Measurements from ENCODE around the gene MROH2A.

MROH2A gene

DNA sequence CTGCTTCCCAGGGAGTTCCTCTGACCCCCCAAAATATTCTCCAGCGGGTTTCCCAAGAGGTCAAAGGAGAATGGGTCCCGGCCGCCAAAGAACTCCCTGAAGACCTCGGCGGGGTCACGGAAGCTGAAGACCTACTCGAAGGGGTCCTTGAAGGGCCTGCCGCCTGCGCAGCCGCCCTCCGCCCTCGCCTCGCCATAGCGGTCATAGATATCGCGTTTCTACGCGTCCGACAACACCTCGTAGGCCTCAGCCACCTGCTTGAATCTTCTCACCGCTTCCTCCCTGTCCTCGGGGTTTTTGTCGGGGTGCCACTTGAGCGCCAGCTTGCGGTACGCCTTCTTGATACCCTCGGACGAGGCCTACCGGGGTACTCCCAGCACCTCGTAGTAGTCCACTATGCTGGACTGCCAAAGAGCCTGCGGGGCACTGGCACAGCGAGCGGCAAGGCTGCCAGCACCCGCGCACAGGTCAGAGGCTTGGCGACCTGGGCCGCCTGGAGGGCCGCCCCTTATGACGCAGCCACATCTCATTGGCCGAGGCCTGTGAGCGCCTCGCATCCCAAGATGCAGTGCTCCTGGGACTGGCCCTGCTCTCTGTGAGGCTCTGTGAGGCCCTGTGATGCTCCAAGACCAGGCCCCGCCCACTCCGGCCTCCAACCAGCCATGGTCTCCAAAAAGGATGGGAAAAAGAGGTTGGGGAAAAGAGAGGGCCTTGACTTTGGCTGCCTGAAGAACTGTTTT is 23.1 kb upstream of the MROH2A start:
- H3K36me3 ChIP-seq (ENCODE audit: insufficient read depth, low read length) = no peaks in the 10 kb centered on the region
- H3K9ac ChIP-seq (ENCODE audit: low read depth, low read length) = no peak overlapping the region
- no peaks in the 10 kb centered on the region for H3K4me1 ChIP-seq (ENCODE audit: insufficient read depth, low read length)
- H3K9me3 ChIP-seq (ENCODE audit: control insufficient read depth, insufficient read depth, low read length) = no peaks in the 10 kb centered on the region

DNA sequence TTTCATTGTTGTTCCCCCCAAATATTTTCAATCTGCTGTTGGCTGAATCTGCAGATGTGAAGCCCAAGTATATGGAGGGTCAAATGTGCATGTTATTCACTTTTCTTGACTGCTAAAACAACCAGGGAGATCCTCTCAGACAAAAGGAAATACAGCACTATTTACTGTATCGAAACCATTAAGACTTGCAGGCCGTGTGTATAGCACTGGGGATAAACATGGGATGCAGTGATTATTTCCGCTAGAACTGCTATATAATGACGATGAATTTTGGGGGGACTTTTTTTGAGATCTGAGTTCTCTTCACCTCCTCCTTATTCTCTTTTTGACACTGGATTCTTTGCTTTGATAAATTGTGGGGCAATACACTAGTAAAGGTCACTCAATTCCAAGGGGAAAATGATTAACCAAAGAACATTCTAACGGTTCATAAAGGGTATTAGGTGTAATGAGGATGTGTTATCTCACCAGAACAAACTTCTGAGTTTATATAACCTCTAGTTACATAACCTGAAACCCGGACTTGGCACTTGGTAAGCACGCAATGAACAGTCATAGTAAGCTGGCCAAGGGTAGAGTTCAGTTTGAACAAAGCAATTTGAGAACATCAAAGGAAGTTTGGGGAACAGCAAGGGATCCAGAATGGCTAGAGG is 21.6 kb upstream of the MROH2A start:
- no peak overlapping the region for H3K9ac ChIP-seq (ENCODE audit: low read depth, low read length)
- no peaks in the 10 kb centered on the region for H3K4me1 ChIP-seq (ENCODE audit: insufficient read depth, low read length)
- H3K9me3 ChIP-seq (ENCODE audit: control insufficient read depth, insufficient read depth, low read length) = no peaks in the 10 kb centered on the region
- no peaks in the 10 kb centered on the region for H3K36me3 ChIP-seq (ENCODE audit: insufficient read depth, low read length)

GRCh38 chr2:233758141-233758540 is 20.0 kb upstream of the MROH2A start:
- Histone ChIP-seq H3K9ac (ENCODE audit: low read depth, low read length) (no peak overlapping the region), H3K4me1 (ENCODE audit: insufficient read depth, low read length) (no peaks in the 10 kb centered on the region), H3K9me3 (ENCODE audit: control insufficient read depth, insufficient read depth, low read length) (no peaks in the 10 kb centered on the region), H3K36me3 (ENCODE audit: insufficient read depth, low read length) (no peaks in the 10 kb centered on the region)

DNA sequence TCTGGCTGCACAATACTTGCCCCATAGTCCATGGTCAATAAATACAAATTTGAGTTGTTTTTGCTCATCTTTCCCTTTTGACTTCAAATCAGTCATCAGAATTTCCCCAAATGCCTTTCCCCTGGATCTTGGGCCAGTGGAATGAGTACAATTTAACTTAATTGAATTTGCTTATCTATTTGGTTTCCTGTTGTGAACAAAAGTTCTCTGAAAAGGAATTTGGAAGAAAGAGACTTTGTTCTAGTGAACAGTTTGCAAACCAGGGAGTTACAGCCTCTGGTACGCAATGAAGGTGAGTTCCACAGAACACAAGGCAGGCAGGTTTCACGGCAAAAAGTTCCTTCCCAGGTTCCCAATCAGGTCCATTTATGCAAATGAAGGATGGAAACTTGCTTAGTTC is 19.3 kb upstream of the MROH2A start:
- Histone ChIP-seq H3K9me3 (ENCODE audit: control insufficient read depth, insufficient read depth, low read length) (peaks cover 2% of the 10 kb centered on the region; the same call in 1 of the 2 replicates), H3K4me1 (ENCODE audit: insufficient read depth, low read length) (no peaks in the 10 kb centered on the region), H3K36me3 (ENCODE audit: insufficient read depth, low read length) (no peaks in the 10 kb centered on the region), H3K9ac (ENCODE audit: low read depth, low read length) (no peak overlapping the region)

GRCh38 chr2:233760043-233760442 is 18.1 kb upstream of the MROH2A start, which contains the start of gene UGT1A1:
UGT1A1 (plus strand) TSS chr2:233760270; CDS start chr2:233760288, 18 bp downstream.
- Histone ChIP-seq H3K36me3 (ENCODE audit: insufficient read depth, low read length) (no peaks in the 10 kb centered on the region), H3K4me1 (ENCODE audit: insufficient read depth, low read length) (no peaks in the 10 kb centered on the region), H3K9ac (ENCODE audit: low read depth, low read length) (no peak within 1 kb of the TSS), H3K9me3 (ENCODE audit: control insufficient read depth, insufficient read depth, low read length) (peaks cover 2% of the 10 kb centered on the region; the same call in 1 of the 2 replicates)

DNA sequence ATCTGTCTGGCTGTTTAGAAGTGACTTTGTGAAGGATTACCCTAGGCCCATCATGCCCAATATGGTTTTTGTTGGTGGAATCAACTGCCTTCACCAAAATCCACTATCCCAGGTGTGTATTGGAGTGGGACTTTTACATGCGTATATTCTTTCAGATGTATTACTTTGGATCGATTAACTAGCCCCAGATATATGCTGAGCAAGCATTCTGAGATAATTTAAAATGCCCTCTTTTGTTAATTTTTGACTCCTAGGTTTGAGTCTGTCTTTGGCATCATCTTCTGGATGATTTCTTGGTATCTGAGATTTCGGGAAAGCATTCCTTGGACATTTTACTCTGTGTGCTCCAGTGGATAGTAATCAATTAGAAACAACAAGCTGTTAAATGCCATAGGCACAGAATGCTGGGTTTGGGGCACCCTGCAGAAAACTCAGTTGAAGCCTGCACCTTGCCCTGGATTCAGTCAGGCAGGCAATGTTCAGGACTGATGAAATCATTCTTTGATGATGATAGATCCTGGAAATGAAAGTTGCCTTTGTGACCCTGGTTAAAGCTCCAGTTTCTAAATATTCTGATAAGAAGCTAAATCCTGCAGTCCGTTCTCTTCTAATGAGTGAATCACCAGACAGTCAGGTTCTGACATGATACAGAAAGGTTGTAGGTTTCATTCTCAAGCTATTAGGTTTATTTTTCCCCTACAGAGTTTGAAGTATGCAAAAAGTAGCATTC is 16.9 kb upstream of the MROH2A start:
- H3K9ac ChIP-seq (ENCODE audit: low read depth, low read length) = no peak overlapping the region
- H3K9me3 ChIP-seq (ENCODE audit: control insufficient read depth, insufficient read depth, low read length) = peaks cover 2% of the 10 kb centered on the region; the same call in 1 of the 2 replicates
- no peaks in the 10 kb centered on the region for H3K36me3 ChIP-seq (ENCODE audit: insufficient read depth, low read length)
- no peaks in the 10 kb centered on the region for H3K4me1 ChIP-seq (ENCODE audit: insufficient read depth, low read length)

DNA sequence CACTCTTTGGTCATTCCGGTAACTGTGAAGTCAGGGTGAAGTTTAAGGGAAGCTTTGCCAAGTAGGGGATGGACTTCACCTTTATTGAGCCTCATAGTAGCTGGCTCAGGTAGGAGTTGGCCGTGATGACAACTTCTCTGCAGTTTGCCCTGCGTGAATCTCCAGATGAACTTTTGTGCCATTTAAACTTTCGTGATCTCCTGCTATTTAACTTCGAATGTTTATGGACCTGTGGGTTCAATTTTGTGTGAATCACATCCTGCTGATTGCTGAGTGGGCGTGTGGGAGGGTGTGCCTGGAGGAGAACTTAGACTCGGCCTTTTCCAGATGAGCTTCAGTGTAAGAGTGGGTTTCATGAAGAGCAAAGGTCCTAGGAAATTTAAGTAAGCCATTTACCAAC is 13.9 kb upstream of the MROH2A start:
- no peak overlapping the region for H3K9ac ChIP-seq (ENCODE audit: low read depth, low read length)
- no peaks in the 10 kb centered on the region for H3K4me1 ChIP-seq (ENCODE audit: insufficient read depth, low read length)
- no peaks in the 10 kb centered on the region for H3K36me3 ChIP-seq (ENCODE audit: insufficient read depth, low read length)
- peaks cover 2% of the 10 kb centered on the region; the same call in 1 of the 2 replicates for H3K9me3 ChIP-seq (ENCODE audit: control insufficient read depth, insufficient read depth, low read length)

DNA sequence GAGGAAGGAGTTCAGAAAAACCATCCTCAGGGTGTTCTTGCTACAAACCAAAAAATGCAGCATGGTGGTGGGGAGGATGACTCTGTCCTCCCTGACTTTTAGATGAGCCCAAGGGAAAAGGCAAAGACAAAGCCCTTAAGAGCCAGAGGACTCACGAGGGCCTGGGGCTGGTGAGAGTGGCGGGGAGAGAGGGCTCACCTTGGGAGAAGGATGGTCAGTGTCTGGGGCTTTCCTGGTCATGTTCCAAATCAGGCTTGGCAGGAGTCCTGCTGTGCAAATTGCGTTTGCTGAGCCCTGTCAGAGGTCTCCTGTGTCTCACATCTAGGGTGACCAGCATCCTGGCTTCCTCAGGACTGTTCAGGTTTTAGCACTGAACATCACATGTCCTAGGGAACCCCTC is 13.4 kb upstream of the MROH2A start:
- H3K4me1 ChIP-seq (ENCODE audit: insufficient read depth, low read length) = no peaks in the 10 kb centered on the region
- H3K36me3 ChIP-seq (ENCODE audit: insufficient read depth, low read length) = no peaks in the 10 kb centered on the region
- no peak overlapping the region for H3K9ac ChIP-seq (ENCODE audit: low read depth, low read length)
- peaks cover 2% of the 10 kb centered on the region; the same call in 1 of the 2 replicates for H3K9me3 ChIP-seq (ENCODE audit: control insufficient read depth, insufficient read depth, low read length)

DNA sequence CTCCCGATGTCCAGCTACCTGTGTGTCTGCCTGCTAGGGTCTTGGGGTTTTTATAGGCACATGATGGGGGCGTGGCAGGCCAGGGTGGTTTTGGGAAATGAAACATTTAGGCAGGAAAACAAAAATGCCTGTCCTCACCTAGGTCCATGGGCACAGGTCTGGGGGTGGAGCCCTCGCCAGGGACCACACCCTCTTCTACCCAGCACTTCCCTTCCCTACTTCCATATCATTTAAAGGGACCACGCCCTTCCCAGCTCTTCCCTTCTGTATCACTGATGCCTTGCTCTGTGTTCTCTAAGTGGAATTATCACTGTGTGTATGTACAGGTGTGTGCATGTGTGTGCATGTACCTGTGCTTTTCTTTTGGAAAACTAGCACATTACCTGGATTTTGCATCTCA is 11.7 kb upstream of the MROH2A start:
- no peak overlapping the region for H3K9ac ChIP-seq (ENCODE audit: low read depth, low read length)
- no peaks in the 10 kb centered on the region for H3K36me3 ChIP-seq (ENCODE audit: insufficient read depth, low read length)
- no peaks in the 10 kb centered on the region for H3K4me1 ChIP-seq (ENCODE audit: insufficient read depth, low read length)
- peaks cover 2% of the 10 kb centered on the region; the same call in 1 of the 2 replicates for H3K9me3 ChIP-seq (ENCODE audit: control insufficient read depth, insufficient read depth, low read length)

DNA sequence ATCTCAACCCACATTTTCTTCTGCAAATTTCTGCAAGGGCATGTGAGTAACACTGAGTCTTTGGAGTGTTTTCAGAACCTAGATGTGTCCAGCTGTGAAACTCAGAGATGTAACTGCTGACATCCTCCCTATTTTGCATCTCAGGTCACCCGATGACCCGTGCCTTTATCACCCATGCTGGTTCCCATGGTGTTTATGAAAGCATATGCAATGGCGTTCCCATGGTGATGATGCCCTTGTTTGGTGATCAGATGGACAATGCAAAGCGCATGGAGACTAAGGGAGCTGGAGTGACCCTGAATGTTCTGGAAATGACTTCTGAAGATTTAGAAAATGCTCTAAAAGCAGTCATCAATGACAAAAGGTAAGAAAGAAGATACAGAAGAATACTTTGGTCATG is 10.1 kb upstream of the MROH2A start:
- Histone ChIP-seq H3K9ac (ENCODE audit: low read depth, low read length) (no peak overlapping the region), H3K9me3 (ENCODE audit: control insufficient read depth, insufficient read depth, low read length) (peaks cover 2% of the 10 kb centered on the region; the same call in 1 of the 2 replicates), H3K36me3 (ENCODE audit: insufficient read depth, low read length) (no peaks in the 10 kb centered on the region), H3K4me1 (ENCODE audit: insufficient read depth, low read length) (no peaks in the 10 kb centered on the region)

GRCh38 chr2:233769260-233769659 is 8.9 kb upstream of the MROH2A start:
- Histone ChIP-seq H3K9me3 (ENCODE audit: control insufficient read depth, insufficient read depth, low read length) (no peaks in the 10 kb centered on the region), H3K4me1 (ENCODE audit: insufficient read depth, low read length) (no peaks in the 10 kb centered on the region)

GRCh38 chr2:233772153-233772552 is 6.0 kb upstream of the MROH2A start:
- no peaks in the 10 kb centered on the region for H3K9me3 ChIP-seq (ENCODE audit: control insufficient read depth, insufficient read depth, low read length)
- H3K4me1 ChIP-seq (ENCODE audit: insufficient read depth, low read length) = no peaks in the 10 kb centered on the region
- no peaks in the 10 kb centered on the region; the same call in 1 of the 2 replicates for H3K36me3 ChIP-seq (ENCODE audit: insufficient read depth, low read length)
- no peak overlapping the region for H3K9ac ChIP-seq (ENCODE audit: low read depth, low read length)

More at GRCh38 chr2:233769260-233769659, 8.9 kb upstream of the MROH2A start:
- no peak overlapping the region for H3K9ac ChIP-seq (ENCODE audit: low read depth, low read length)
- no peaks in the 10 kb centered on the region for H3K36me3 ChIP-seq (ENCODE audit: insufficient read depth, low read length)

GRCh38 chr2:233772583-233772982 is 5.5 kb upstream of the MROH2A start:
- no peak overlapping the region for H3K9ac ChIP-seq (ENCODE audit: low read depth, low read length)

DNA sequence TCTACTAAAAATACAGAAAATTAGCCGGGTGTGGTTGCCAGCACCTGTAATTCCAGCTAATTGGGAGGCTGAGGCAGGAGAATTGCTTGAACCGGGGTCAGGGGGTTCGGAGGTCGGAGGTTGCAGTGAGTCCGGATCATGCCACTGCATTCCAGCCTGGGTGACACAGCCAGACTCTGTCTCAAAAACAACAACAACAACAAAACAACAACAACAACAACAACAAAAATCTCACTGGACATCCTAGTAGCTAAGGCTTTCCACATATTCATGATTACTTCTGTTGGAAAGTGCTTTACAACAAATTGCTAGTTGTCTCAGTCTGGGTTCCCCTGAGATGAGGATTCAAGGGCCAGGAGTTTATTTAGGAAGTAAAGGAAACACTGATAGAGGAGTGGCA is 4.3 kb upstream of the MROH2A start:
- no peaks in the 10 kb centered on the region for H3K4me1 ChIP-seq (ENCODE audit: insufficient read depth, low read length)
- no peak overlapping the region for H3K9ac ChIP-seq (ENCODE audit: low read depth, low read length)
- no peaks in the 10 kb centered on the region for H3K9me3 ChIP-seq (ENCODE audit: control insufficient read depth, insufficient read depth, low read length)
- no peaks in the 10 kb centered on the region; the same call in 1 of the 2 replicates for H3K36me3 ChIP-seq (ENCODE audit: insufficient read depth, low read length)

More at GRCh38 chr2:233772583-233772982, 5.5 kb upstream of the MROH2A start:
- Histone ChIP-seq H3K9me3 (ENCODE audit: control insufficient read depth, insufficient read depth, low read length) (no peaks in the 10 kb centered on the region), H3K36me3 (ENCODE audit: insufficient read depth, low read length) (no peaks in the 10 kb centered on the region; the same call in 1 of the 2 replicates), H3K4me1 (ENCODE audit: insufficient read depth, low read length) (no peaks in the 10 kb centered on the region)

Measured in ES-I3 (cell line).